Measurements from ENCODE around the gene NOL3.

The NOL3 gene

GRCh38 chr16:67184995-67185650 lies 14.8 kb downstream of the NOL3 start:
- no peak overlapping the region for H2AFZ ChIP-seq (ENCODE audit: low read depth, low read length)
- no peak overlapping the region for H4K91ac ChIP-seq (ENCODE audit: low read length)
- H3K4ac ChIP-seq (ENCODE audit: low read depth in 1 of 2, low read length in 2 of 2) = no peak overlapping the region
- H3K18ac ChIP-seq (ENCODE audit: low read depth in 1 of 2, low read length in 2 of 2) = no peak overlapping the region
- peak overlapping the region in 1 of 2 experiments; percentile 82 for H3K4me3 ChIP-seq (ENCODE audit: insufficient read depth in 1 of 2, low read depth in 1 of 2, low read length in 2 of 2)
- H3K9ac ChIP-seq (ENCODE audit: low read length) = peak overlapping the region; percentile 31
- H2BK15ac ChIP-seq (ENCODE audit: low read depth, poor library complexity, severe bottlenecking) = no peak overlapping the region
- no peak overlapping the region for H2BK120ac ChIP-seq (ENCODE audit: low read depth, low read length)
- no peak overlapping the region for H3K14ac ChIP-seq (ENCODE audit: low read length in 2 of 2)
- H2BK12ac ChIP-seq (ENCODE audit: low read length in 2 of 2) = no peak overlapping the region
- no peak overlapping the region for H3K4me2 ChIP-seq (ENCODE audit: low read length, poor library complexity, severe bottlenecking)
- H3K9me3 ChIP-seq (ENCODE audit: control insufficient read depth, low read length) = no peaks in the 10 kb centered on the region
- peaks cover 0 to 6% of the 10 kb centered on the region in 2 experiments for H3K36me3 ChIP-seq (ENCODE audit: control insufficient read depth in 1 of 2, insufficient read depth in 2 of 2, low read depth in 1 of 2, low read length in 2 of 2)
- H3K27me3 ChIP-seq (ENCODE audit: control insufficient read depth in 1 of 2, insufficient read depth in 1 of 2, low read length in 2 of 2) = no peaks in the 10 kb centered on the region
- WGBS = 23% methylated on average over 43 of the region's 43 CpGs
- no peak overlapping the region for H2BK5ac ChIP-seq (ENCODE audit: low read depth, low read length, poor library complexity, severe bottlenecking)
- peak; percentile 93 for DNase-seq
- peak overlapping the region in 1 of 2 experiments; percentile 2 for H3K23ac ChIP-seq (ENCODE audit: low read length in 2 of 2)
- peaks cover 28% of the 10 kb centered on the region for H3K4me1 ChIP-seq (ENCODE audit: control insufficient read depth, insufficient read depth, low read depth, low read length)
- H4K8ac ChIP-seq (ENCODE audit: low read length) = no peak overlapping the region
- H3K79me1 ChIP-seq (replicated peaks; ENCODE audit: low read length, poor library complexity, severe bottlenecking) = peaks cover 16% of the 10 kb centered on the region
- no peak overlapping the region for H2AK5ac ChIP-seq (ENCODE audit: low read length, severe bottlenecking)
- H3K27ac ChIP-seq (ENCODE audit: low read length, poor library complexity, severe bottlenecking) = no peak overlapping the region

- Histone ChIP-seq H4K91ac (ENCODE audit: low read length) (no peak overlapping the region), H3K4me1 (ENCODE audit: control insufficient read depth, insufficient read depth, low read depth, low read length) (peaks cover 34% of the 10 kb centered on the region), H3K23ac (ENCODE audit: low read length in 2 of 2) (no peak overlapping the region), H3K27ac (ENCODE audit: low read length, poor library complexity, severe bottlenecking) (no peak overlapping the region), H3K9me3 (ENCODE audit: control insufficient read depth, low read length) (no peaks in the 10 kb centered on the region), H2BK5ac (ENCODE audit: low read depth, low read length, poor library complexity, severe bottlenecking) (no peak overlapping the region), H2AK5ac (ENCODE audit: low read length, severe bottlenecking) (no peak overlapping the region), H2BK12ac (ENCODE audit: low read length in 2 of 2) (no peak overlapping the region), H3K9ac (ENCODE audit: low read length) (peak overlapping the region; percentile 31), H3K79me1 (replicated peaks; ENCODE audit: low read length, poor library complexity, severe bottlenecking) (peaks cover 12% of the 10 kb centered on the region), H2BK120ac (ENCODE audit: low read depth, low read length) (no peak overlapping the region), H3K27me3 (ENCODE audit: control insufficient read depth in 1 of 2, insufficient read depth in 1 of 2, low read length in 2 of 2) (no peaks in the 10 kb centered on the region), H3K4me3 (ENCODE audit: insufficient read depth in 1 of 2, low read depth in 1 of 2, low read length in 2 of 2) (peak overlapping the region in 1 of 2 experiments; percentile 65), H3K14ac (ENCODE audit: low read length in 2 of 2) (no peak overlapping the region), H2AFZ (ENCODE audit: low read depth, low read length) (no peak overlapping the region), H3K4ac (ENCODE audit: low read depth in 1 of 2, low read length in 2 of 2) (no peak overlapping the region), H4K8ac (ENCODE audit: low read length) (no peak overlapping the region), H3K36me3 (ENCODE audit: control insufficient read depth in 1 of 2, insufficient read depth in 2 of 2, low read depth in 1 of 2, low read length in 2 of 2) (peaks cover 0 to under 1% of the 10 kb centered on the region in 2 experiments), H3K18ac (ENCODE audit: low read depth in 1 of 2, low read length in 2 of 2) (no peak overlapping the region), H2BK15ac (ENCODE audit: low read depth, poor library complexity, severe bottlenecking) (no peak overlapping the region), H3K4me2 (ENCODE audit: low read length, poor library complexity, severe bottlenecking) (no peak overlapping the region)
- WGBS = 23% methylated on average over 5 of the region's 12 CpGs
- DNase-seq = no peak
Observed at GRCh38 chr16:67185651-67186134, 15.4 kb downstream of the NOL3 start.

GRCh38 chr16:67186550-67186950 lies 16.2 kb downstream of the NOL3 start:
- H4K91ac ChIP-seq (ENCODE audit: low read length) = no peak overlapping the region
- H2AK5ac ChIP-seq (ENCODE audit: low read length, severe bottlenecking) = no peak overlapping the region
- H3K23ac ChIP-seq (ENCODE audit: low read length in 2 of 2) = no peak overlapping the region
- no peaks in the 10 kb centered on the region for H3K27me3 ChIP-seq (ENCODE audit: control insufficient read depth in 1 of 2, insufficient read depth in 1 of 2, low read length in 2 of 2)
- no peak overlapping the region for H2BK120ac ChIP-seq (ENCODE audit: low read depth, low read length)
- H4K8ac ChIP-seq (ENCODE audit: low read length) = no peak overlapping the region
- H3K27ac ChIP-seq (ENCODE audit: low read length, poor library complexity, severe bottlenecking) = no peak overlapping the region
- WGBS = 61% methylated on average over 4 of the region's 5 CpGs
- peaks cover 5% of the 10 kb centered on the region for H3K79me1 ChIP-seq (replicated peaks; ENCODE audit: low read length, poor library complexity, severe bottlenecking)
- no peak overlapping the region for H3K18ac ChIP-seq (ENCODE audit: low read depth in 1 of 2, low read length in 2 of 2)
- no peak overlapping the region for H2BK5ac ChIP-seq (ENCODE audit: low read depth, low read length, poor library complexity, severe bottlenecking)
- H3K9me3 ChIP-seq (ENCODE audit: control insufficient read depth, low read length) = no peaks in the 10 kb centered on the region
- no peak overlapping the region for H2BK15ac ChIP-seq (ENCODE audit: low read depth, poor library complexity, severe bottlenecking)
- peak overlapping the region in 1 of 2 experiments; percentile 21 for H3K14ac ChIP-seq (ENCODE audit: low read length in 2 of 2)
- H2BK12ac ChIP-seq (ENCODE audit: low read length in 2 of 2) = no peak overlapping the region
- H3K4me3 ChIP-seq (ENCODE audit: insufficient read depth in 1 of 2, low read depth in 1 of 2, low read length in 2 of 2) = no peak overlapping the region
- H3K4me1 ChIP-seq (ENCODE audit: control insufficient read depth, insufficient read depth, low read depth, low read length) = peaks cover 35% of the 10 kb centered on the region
- no peaks in the 10 kb centered on the region for H3K36me3 ChIP-seq (ENCODE audit: control insufficient read depth in 1 of 2, insufficient read depth in 2 of 2, low read depth in 1 of 2, low read length in 2 of 2)
- no peak overlapping the region for H3K4ac ChIP-seq (ENCODE audit: low read depth in 1 of 2, low read length in 2 of 2)
- no peak overlapping the region for H3K4me2 ChIP-seq (ENCODE audit: low read length, poor library complexity, severe bottlenecking)
- DNase-seq = no peak
- H3K9ac ChIP-seq (ENCODE audit: low read length) = no peak overlapping the region
- no peak overlapping the region for H2AFZ ChIP-seq (ENCODE audit: low read depth, low read length)

GRCh38 chr16:67187175-67187890 lies 17.0 kb downstream of the NOL3 start:
- Histone ChIP-seq H2BK5ac (ENCODE audit: low read depth, low read length, poor library complexity, severe bottlenecking) (no peak overlapping the region), H2AFZ (ENCODE audit: low read depth, low read length) (no peak overlapping the region), H2AK5ac (ENCODE audit: low read length, severe bottlenecking) (no peak overlapping the region), H2BK12ac (ENCODE audit: low read length in 2 of 2) (no peak overlapping the region), H4K8ac (ENCODE audit: low read length) (no peak overlapping the region), H3K4ac (ENCODE audit: low read depth in 1 of 2, low read length in 2 of 2) (no peak overlapping the region), H3K4me1 (ENCODE audit: control insufficient read depth, insufficient read depth, low read depth, low read length) (peaks cover 37% of the 10 kb centered on the region), H3K18ac (ENCODE audit: low read depth in 1 of 2, low read length in 2 of 2) (no peak overlapping the region), H2BK120ac (ENCODE audit: low read depth, low read length) (no peak overlapping the region), H3K9ac (ENCODE audit: low read length) (no peak overlapping the region), H3K9me3 (ENCODE audit: control insufficient read depth, low read length) (no peaks in the 10 kb centered on the region), H3K36me3 (ENCODE audit: control insufficient read depth in 1 of 2, insufficient read depth in 2 of 2, low read depth in 1 of 2, low read length in 2 of 2) (no peaks in the 10 kb centered on the region), H4K91ac (ENCODE audit: low read length) (no peak overlapping the region), H3K14ac (ENCODE audit: low read length in 2 of 2) (no peak overlapping the region), H2BK15ac (ENCODE audit: low read depth, poor library complexity, severe bottlenecking) (no peak overlapping the region), H3K23ac (ENCODE audit: low read length in 2 of 2) (no peak overlapping the region), H3K27me3 (ENCODE audit: control insufficient read depth in 1 of 2, insufficient read depth in 1 of 2, low read length in 2 of 2) (no peaks in the 10 kb centered on the region), H3K79me1 (replicated peaks; ENCODE audit: low read length, poor library complexity, severe bottlenecking) (peaks cover 4% of the 10 kb centered on the region), H3K4me3 (ENCODE audit: insufficient read depth in 1 of 2, low read depth in 1 of 2, low read length in 2 of 2) (no peak overlapping the region), H3K27ac (ENCODE audit: low read length, poor library complexity, severe bottlenecking) (no peak overlapping the region), H3K4me2 (ENCODE audit: low read length, poor library complexity, severe bottlenecking) (no peak overlapping the region)
- WGBS = 92% methylated on average over 26 of the region's 26 CpGs
- DNase-seq = no peak
